RWPE1 (cell line): ENCODE data around the gene TEX12.
A peak's percentile ranks its signal among the peaks of the same experiment; 100 is the strongest.

Experiments used
- CTCF ChIA-PET: fragments of 350-600 bp; sonication (Branson Sonifier 250); formaldehyde crosslinking; extraction: SDS; loops from one replicate; lab custom pipeline; 2021; lab: Yijun Ruan, JAX
- POLR2A ChIA-PET: fragments of 400-600 bp; formaldehyde crosslinking; extraction: SDS; loops from one replicate; lab custom pipeline; 2020; ENCODE audit warnings: antibody characterized with exemption; ENCODE audit not compliant: low non-redundant PET; lab: Yijun Ruan, JAX
- DNase-seq: peaks from one replicate; pipeline ENCODE4 v3.0.0; 2012; ENCODE audit warnings: low spot score
- H3K27ac ChIP-seq: fragments of 450-650 bp; 2 replicates; pipeline ENCODE4 v1.5.1; 2017
- TF ChIP-seq, protein P1 (sequence below): fragments of 450-650 bp; conservative IDR thresholded peaks from 2 replicates; pipeline ENCODE4 v1.5.1; 2017; ENCODE audit warnings: low read depth, mild to moderate bottlenecking

TEX12 gene, protein sequence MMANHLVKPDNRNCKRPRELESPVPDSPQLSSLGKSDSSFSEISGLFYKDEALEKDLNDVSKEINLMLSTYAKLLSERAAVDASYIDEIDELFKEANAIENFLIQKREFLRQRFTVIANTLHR

GRCh38 chr11:112167145-112167544 lies at the start of gene TEX12:
Gene TEX12, plus strand, starts transcription at chr11:112167372. Its CDS starts 1,897 bp downstream, at chr11:112169269.
- peak within 1 kb of the TSS; percentile 75 for H3K27ac ChIP-seq
- POLR2A ChIA-PET = interaction anchor here (0.7 kb wide), 1 partner anchor 75 kb away, joined by 3 read pairs; no protein-coding TSS in a partner anchor
- DNase-seq = no peak
- TF ChIP-seq, protein P1, sequence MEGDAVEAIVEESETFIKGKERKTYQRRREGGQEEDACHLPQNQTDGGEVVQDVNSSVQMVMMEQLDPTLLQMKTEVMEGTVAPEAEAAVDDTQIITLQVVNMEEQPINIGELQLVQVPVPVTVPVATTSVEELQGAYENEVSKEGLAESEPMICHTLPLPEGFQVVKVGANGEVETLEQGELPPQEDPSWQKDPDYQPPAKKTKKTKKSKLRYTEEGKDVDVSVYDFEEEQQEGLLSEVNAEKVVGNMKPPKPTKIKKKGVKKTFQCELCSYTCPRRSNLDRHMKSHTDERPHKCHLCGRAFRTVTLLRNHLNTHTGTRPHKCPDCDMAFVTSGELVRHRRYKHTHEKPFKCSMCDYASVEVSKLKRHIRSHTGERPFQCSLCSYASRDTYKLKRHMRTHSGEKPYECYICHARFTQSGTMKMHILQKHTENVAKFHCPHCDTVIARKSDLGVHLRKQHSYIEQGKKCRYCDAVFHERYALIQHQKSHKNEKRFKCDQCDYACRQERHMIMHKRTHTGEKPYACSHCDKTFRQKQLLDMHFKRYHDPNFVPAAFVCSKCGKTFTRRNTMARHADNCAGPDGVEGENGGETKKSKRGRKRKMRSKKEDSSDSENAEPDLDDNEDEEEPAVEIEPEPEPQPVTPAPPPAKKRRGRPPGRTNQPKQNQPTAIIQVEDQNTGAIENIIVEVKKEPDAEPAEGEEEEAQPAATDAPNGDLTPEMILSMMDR = no peak
- CTCF ChIA-PET = no interaction called here

GRCh38 chr11:112118176-112118575 lies 49.0 kb upstream of the TEX12 start:
- H3K27ac ChIP-seq = no peak overlapping the region
- TF ChIP-seq, protein P1 = no peak
- DNase-seq = no peak
- ChIA-PET CTCF (interaction anchor here (0.6 kb wide), 3 partner anchors 51 to 162 kb away, joined by 3 read pairs; no protein-coding TSS in a partner anchor), POLR2A (no interaction called here)

DNA sequence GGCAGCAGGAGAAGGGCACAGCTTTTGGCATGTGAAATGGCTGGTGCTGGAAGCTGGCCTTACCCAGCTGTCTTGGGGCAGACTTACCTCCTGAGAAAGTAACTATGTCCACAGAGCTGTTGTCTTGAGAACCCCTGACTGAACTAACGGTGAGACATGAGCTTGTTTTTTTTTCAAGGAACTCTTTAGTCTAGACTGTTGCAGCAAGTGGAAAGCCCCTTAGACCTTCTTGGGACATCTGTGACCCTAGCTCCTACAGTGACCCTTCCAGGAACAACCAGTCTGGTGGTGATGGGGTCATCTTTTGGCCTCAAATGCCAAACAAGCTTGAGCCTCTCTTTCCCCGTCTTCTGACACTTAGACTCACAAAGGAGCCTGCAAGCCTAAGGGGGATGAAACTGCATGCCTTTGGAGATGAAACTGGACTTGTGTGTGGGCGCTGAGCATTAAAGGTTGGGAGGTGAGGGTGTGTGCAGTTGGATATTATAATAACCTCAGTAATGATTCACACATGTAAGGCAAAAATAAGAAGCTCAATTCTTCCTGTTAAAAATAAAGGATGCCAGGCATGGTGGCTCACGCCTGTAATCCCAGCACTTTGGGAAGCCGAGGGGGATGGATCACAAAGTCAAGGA lies 45.1 kb upstream of the TEX12 start:
- DNase-seq = no peak
- ChIA-PET CTCF (interaction anchor here (0.9 kb wide), 1 partner anchor 8 kb away, joined by 10 read pairs; no protein-coding TSS in a partner anchor), POLR2A (interaction anchor here (0.5 kb wide), 1 partner anchor 9 kb away, joined by 5 read pairs; no protein-coding TSS in a partner anchor)
- peak overlapping the region; percentile 40; the same call in 1 of the 2 replicates for H3K27ac ChIP-seq
- TF ChIP-seq, protein P1 = no peak

DNA sequence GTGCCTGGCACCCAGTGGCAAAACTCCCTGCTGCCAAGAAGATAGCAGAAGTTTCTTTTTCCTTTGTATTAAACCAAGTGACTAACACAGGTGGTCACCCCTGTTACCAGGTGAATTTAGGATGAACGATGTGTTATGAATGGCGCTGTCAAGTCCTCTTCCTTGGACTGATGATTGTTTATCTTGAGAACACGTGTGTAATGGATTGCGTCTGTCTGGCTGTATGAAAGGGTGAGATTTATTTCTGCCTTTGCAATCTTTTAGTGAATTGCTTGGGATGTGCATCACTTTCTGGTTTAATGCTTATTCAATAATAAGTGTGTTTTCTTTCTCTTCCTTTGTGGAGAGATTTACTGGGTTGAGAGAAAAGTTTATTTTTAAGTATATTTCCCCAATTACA lies 44.0 kb upstream of the TEX12 start:
- H3K27ac ChIP-seq = no peak overlapping the region
- TF ChIP-seq, protein P1 = no peak
- CTCF ChIA-PET = no interaction called here
- POLR2A ChIA-PET = no interaction called here
- DNase-seq = no peak

GRCh38 chr11:112127056-112127455 lies 40.1 kb upstream of the TEX12 start:
- ChIA-PET CTCF (interaction anchor here (0.6 to 0.7 kb wide), 2 partner anchors 14 to 153 kb away, joined by 4 to 8 read pairs; no protein-coding TSS in a partner anchor), POLR2A (no interaction called here)
- TF ChIP-seq, protein P1 = no peak
- no peak for DNase-seq
- peak overlapping the region; percentile 81; the same call in 1 of the 2 replicates for H3K27ac ChIP-seq

DNA sequence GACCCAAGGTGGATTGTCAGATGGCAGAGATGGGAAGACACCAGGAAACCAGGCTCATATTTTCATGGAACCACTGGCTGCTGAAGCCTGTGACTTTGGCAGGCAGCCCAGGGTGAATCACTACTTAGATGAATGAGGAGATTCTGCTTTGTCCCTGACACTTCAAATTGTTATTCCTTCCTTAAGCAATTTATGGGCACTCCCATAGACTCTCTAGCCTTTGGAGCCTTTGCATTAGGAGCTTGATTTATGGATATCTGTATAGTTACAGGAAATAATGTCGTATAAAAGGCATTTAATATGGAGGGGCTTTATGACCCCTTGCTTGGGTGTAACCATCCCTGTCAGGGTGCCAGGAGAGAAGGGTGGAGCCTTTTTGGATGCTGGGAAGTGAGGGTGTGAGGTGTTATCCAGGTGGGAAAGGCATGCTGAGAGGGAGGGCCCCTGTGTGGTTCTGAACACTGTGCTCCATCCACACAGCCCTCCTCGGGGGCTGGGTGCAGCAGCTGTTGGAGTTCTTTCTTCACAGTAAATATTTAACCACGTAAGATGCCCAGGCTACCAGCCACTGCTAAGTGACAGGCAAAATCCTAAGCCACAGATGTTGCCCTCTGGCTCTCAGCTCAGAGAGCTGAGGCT lies 38.6 kb upstream of the TEX12 start:
- peak overlapping the region; percentile 81 for H3K27ac ChIP-seq
- ChIA-PET POLR2A (interaction anchor here (0.5 to 1.0 kb wide), 2 partner anchors 9 to 18 kb away, joined by 5 to 8 read pairs; no protein-coding TSS in a partner anchor), CTCF (interaction anchor here (0.5 to 0.6 kb wide), 3 partner anchors 21 to 42 kb away, joined by 3 read pairs; no protein-coding TSS in a partner anchor)
- TF ChIP-seq, protein P1 = no peak
- peak; percentile 72 for DNase-seq
